Heart right ventricle (tissue), 16 donors: ENCODE data around the gene DENND1A. TPM values are rescaled to one million over a fixed set of nuclear protein-coding genes. Genes with fewer than 3 reads are reported as not detected.
A peak's percentile ranks its signal among the peaks of the same experiment; 100 is the strongest.

Experiments used
- ATAC-seq, 8 donors: fragments of 200-7000 bp; cut with Tn5 transposase; one replicate each; pipeline ENCODE4 v1.9.1; 2020; ENCODE audit warnings: mild to moderate bottlenecking in 8 of 8, moderate library complexity in 8 of 8, moderate number of reproducible peaks in 1 of 8
- DNase-seq, 2 donors: peaks; one replicate each; pipeline ENCODE4 v3.0.0-alpha.2; 2020
- H3K27ac ChIP-seq, 10 donors: fragments of 200-600 bp; sonication (generic) in 2 of 10; one replicate each; pipeline versions ENCODE4 v1.5.0 to v1.8.0; 2020 to 2022; ENCODE audit warnings: mild to moderate bottlenecking in 3 of 10
- H3K27me3 ChIP-seq, 7 donors: fragments of 200-600 bp; one replicate each; pipeline ENCODE4 v1.8.0; 2021 to 2022; ENCODE audit warnings: mild to moderate bottlenecking in 2 of 7
- H3K36me3 ChIP-seq, 9 donors: fragments of 200-600 bp; sonication (generic) in 1 of 9; one replicate each; pipeline versions ENCODE4 v1.5.0 to v1.8.0; 2020 to 2022; ENCODE audit warnings: mild to moderate bottlenecking in 2 of 9
- H3K4me1 ChIP-seq, 9 donors: fragments of 200-600 bp; sonication (generic) in 1 of 9; one replicate each; pipeline versions ENCODE4 v1.5.0 to v1.8.0; 2020 to 2022; ENCODE audit warnings: mild to moderate bottlenecking in 4 of 9
- H3K4me3 ChIP-seq, 10 donors: fragments of 200-600 bp; sonication (generic) in 2 of 10; one replicate each; pipeline versions ENCODE4 v1.5.0 to v1.8.0; 2020 to 2022; ENCODE audit warnings: mild to moderate bottlenecking in 7 of 10, moderate library complexity in 2 of 10
- H3K9me3 ChIP-seq, 11 donors: fragments of 200-600 bp in 10 of 11; sonication (generic) in 2 of 11; one replicate each; pipeline versions ENCODE4 v1.5.0 to v1.8.0; 2013 to 2022; ENCODE audit warnings: mild to moderate bottlenecking in 2 of 11, control low read depth in 1 of 11, moderate library complexity in 1 of 11
- CTCF ChIP-seq, 9 donors: fragments of 200-600 bp; sonication (generic) in 2 of 9; IDR thresholded peaks; one replicate each; pipeline versions ENCODE4 v1.5.0 to v1.8.0; 2021 to 2022; ENCODE audit warnings: antibody characterized with exemption in 9 of 9, mild to moderate bottlenecking in 5 of 9, moderate library complexity in 1 of 9
- WGBS, 2 donors: extraction: QIAGEN DNeasy Blood & Tissue Kit; methylation state at CpG; one replicate each; pipeline ENCODE4 v1.1.7; 2013; ENCODE audit warnings: inconsistent platforms in 1 of 2; 5-methylcytosine and 5-hydroxymethylcytosine counted together
- intact Hi-C, 10 donors: fragments of 100-400 bp; cut with DNase I; formaldehyde crosslinking; loops; one replicate each; pipeline versions ENCODE4 v1.11.1 to v1.14.2; 2022
- polyA plus RNA-seq, 2 donors: library from polyadenylated mRNA; stranded (reverse); fragments of 200-250 nt; gene quantifications; one replicate each; pipeline ENCODE4 v1.2.3, GENCODE V29; 2013
- total RNA-seq, 10 donors: library from RNA; stranded (reverse); fragmentation: NEBNext Ultra II Directional in 3 of 10; extraction: Animal tissue kit (Norgen Biotek cat#: 25700) in 3 of 10; gene quantifications; one replicate each; pipeline versions ENCODE4 v1.2.1 to v1.2.4, GENCODE V29; 2021 to 2023
- donor health status: Arrhythmogenic right ventricular cardiomyopathy.
- donor health status: ischemic (EF 13 %, LVEDD 7.1; RV severe dilation, severe dysfunction).
- donor health status: healthy with polysubstance abuse.
- donor health status: DM: no; HTN: yes; CAD: no.
- donor health status: DM: no; HTN: no; CAD: no.
- donor health status: ischemic (EF 25% LVEDD 6.9; RV normal size, moderate dysfunction).
- donor health status: ischemic (EF 25% LVEDD 5.7; RV mildly dilated, moderate dysfunction).
- donor health status: healthy.
- donor health status: DM: yes; HTN: yes; CAD: no.
- donor health status: Ischemic cardiomyopathy.
- donor health status: ischemic (EF 35%, LVEDD 5.7; RV mildly dilated, moderate dysfunction).
- donor health status: nonischemic (EF 11% LVEDD 7.7; RV severe dilation, severe dysfunction).
- donor health status: DM: yes; HTN: yes; CAD: no.
- donor health status: PGD.
- donor health status: ischemic (EF 29% LVEDD 5.4; RV normal size, mild dysfunction).
- donor health status: nonischemic (EF 23%, LVEDD 6.1; RV moderate dilation, normal function).

The DENND1A gene
- total and polyA plus RNA-seq, 12 donors = 7.3 to 19.6 (median 12.2) TPM

GRCh38 chr9:123397975-123398374, 532.0 kb downstream of the DENND1A start:
- Histone ChIP-seq H3K27ac (no peak overlapping the region), H3K9me3 (peaks cover 0 to 3% (median 0%) of the 10 kb centered on the region in 11 donors), H3K4me1 (peaks cover 0 to 15% (median 6%) of the 10 kb centered on the region in 9 donors), H3K36me3 (peaks cover 0 to 3% (median 0%) of the 10 kb centered on the region in 9 donors), H3K27me3 (no peaks in the 10 kb centered on the region), H3K4me3 (no peak overlapping the region)
- no peak for TF ChIP-seq CTCF (IDR thresholded peaks at IDR 0.05)
- no peak for DNase-seq
- ATAC-seq = no peak
- WGBS, 2 donors = 92 to 96% methylated on average over 4 of the region's 4 CpGs
- intact Hi-C loops = loop anchor here in 1 of 10 donors (10.0 kb wide), 1 partner anchor 207 kb away; no protein-coding TSS in a partner anchor

- no peak overlapping the region for H3K27ac ChIP-seq
- no peak for TF ChIP-seq CTCF (IDR thresholded peaks at IDR 0.05)
- intact Hi-C loops = loop anchor here in 1 of 10 donors (10.0 kb wide), 1 partner anchor 209 kb away; no protein-coding TSS in a partner anchor
- peaks cover 0 to 3% (median 0%) of the 10 kb centered on the region in 9 donors for H3K36me3 ChIP-seq
- peak in 1 of 8 donors; percentile 15 for ATAC-seq
- H3K4me3 ChIP-seq = no peak overlapping the region
- WGBS, 2 donors = 95% methylated on average over 24 of the region's 24 CpGs
- peaks cover 0 to 8% (median 0%) of the 10 kb centered on the region in 11 donors for H3K9me3 ChIP-seq
- no peaks in the 10 kb centered on the region for H3K27me3 ChIP-seq
- DNase-seq = no peak
- peaks cover 0 to 5% (median 0%) of the 10 kb centered on the region in 9 donors for H3K4me1 ChIP-seq
These were observed 534.0 kb downstream of the DENND1A start for GRCh38 chr9:123395689-123396511.

DNA sequence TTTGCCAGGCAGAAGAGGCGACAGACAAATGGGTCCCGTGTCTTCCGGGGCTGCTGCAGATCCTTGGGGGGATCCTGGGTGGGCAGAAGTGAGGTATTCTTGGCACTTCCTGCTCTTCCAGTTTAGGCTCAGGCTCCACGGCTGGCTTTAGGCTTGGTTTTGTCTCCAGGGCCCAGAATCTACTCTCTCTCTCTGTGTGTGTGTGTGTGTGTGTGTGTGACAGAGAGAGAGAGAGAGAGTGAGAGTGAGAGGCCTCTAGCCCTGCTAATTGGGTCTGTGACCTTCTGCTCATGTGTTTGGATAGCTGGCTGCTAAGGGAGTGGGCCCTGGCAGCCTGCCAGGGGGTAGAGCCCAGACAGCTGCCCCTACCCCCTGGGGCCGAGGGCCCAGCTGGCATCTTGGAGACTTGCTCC, 534.6 kb downstream of the DENND1A start:
- Histone ChIP-seq H3K9me3 (peaks cover 0 to 8% (median 0%) of the 10 kb centered on the region in 11 donors), H3K27me3 (no peaks in the 10 kb centered on the region), H3K4me3 (no peak overlapping the region), H3K4me1 (peaks cover 0 to 1% (median 0%) of the 10 kb centered on the region in 9 donors), H3K36me3 (no peaks in the 10 kb centered on the region), H3K27ac (no peak overlapping the region)
- no peak for TF ChIP-seq CTCF (IDR thresholded peaks at IDR 0.05)
- 69% methylated on average over 5 of the region's 5 CpGs for WGBS, 2 donors
- peak in 1 of 8 donors; percentile 17 for ATAC-seq
- no peak for DNase-seq
- intact Hi-C loops = loop anchor here in 1 of 10 donors (10.0 kb wide), 1 partner anchor 210 kb away; no protein-coding TSS in a partner anchor

GRCh38 chr9:123394291-123395235, 535.4 kb downstream of the DENND1A start:
- ATAC-seq (no peak), DNase-seq (no peak)
- Histone ChIP-seq H3K27me3 (no peaks in the 10 kb centered on the region), H3K27ac (no peak overlapping the region), H3K36me3 (no peaks in the 10 kb centered on the region), H3K9me3 (peaks cover 0 to 8% (median 0%) of the 10 kb centered on the region in 11 donors), H3K4me1 (no peaks in the 10 kb centered on the region), H3K4me3 (no peak overlapping the region)
- no peak for TF ChIP-seq CTCF (IDR thresholded peaks at IDR 0.05)
- 85% methylated on average over 16 of the region's 16 CpGs for WGBS, 2 donors
- intact Hi-C loops = loop anchor here in 1 of 10 donors (10.0 kb wide), 1 partner anchor 210 kb away; no protein-coding TSS in a partner anchor
